Right lung (tissue), 5 donors: Measurements from ENCODE around the gene FOSB. TPM values are rescaled to one million over a fixed set of nuclear protein-coding genes. Genes with fewer than 3 reads are reported as not detected.

ENCODE experiments used
- DNase-seq, 2 donors: peaks; one replicate each; pipeline ENCODE4 v3.0.0-alpha.2; 2013
- polyA plus RNA-seq, 5 donors: library from polyadenylated mRNA; unstranded; fragments of 120-200 nt; gene quantifications; one replicate each; pipeline versions ENCODE4 v1.2.1 to v1.2.3, GENCODE V29; 2013; ENCODE audit warnings: inconsistent platforms in 1 of 5, low replicate concordance in 1 of 5; ENCODE audit not compliant: insufficient read length in 5 of 5, insufficient read depth in 1 of 5

FOSB gene
- polyA plus RNA-seq, 5 donors = 15.5 to 269 (median 169) TPM

DNA sequence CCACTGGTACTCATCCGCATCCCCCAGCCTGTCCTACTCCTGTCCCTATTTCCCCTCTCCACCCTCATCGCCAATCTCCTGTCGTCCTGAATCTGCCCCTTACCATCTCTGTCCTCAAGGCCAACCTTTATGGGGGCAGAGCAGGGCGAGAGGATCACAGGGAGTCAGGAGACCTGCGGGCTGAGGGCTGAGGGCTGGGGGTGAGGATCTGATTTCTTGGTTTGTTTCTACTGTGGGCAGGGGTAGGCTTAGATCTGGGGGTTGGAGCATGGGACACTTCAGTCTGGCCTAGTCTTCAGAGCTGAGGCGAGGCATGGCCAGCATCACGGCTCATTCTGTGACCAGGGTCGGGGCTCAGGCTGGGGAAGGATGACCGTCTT, 27.5 kb upstream of the FOSB start:
- no peak for DNase-seq

GRCh38 chr19:45440873-45441654, 26.7 kb upstream of the FOSB start:
- DNase-seq = no peak

GRCh38 chr19:45442408-45442777, 25.4 kb upstream of the FOSB start:
- no peak for DNase-seq

DNA sequence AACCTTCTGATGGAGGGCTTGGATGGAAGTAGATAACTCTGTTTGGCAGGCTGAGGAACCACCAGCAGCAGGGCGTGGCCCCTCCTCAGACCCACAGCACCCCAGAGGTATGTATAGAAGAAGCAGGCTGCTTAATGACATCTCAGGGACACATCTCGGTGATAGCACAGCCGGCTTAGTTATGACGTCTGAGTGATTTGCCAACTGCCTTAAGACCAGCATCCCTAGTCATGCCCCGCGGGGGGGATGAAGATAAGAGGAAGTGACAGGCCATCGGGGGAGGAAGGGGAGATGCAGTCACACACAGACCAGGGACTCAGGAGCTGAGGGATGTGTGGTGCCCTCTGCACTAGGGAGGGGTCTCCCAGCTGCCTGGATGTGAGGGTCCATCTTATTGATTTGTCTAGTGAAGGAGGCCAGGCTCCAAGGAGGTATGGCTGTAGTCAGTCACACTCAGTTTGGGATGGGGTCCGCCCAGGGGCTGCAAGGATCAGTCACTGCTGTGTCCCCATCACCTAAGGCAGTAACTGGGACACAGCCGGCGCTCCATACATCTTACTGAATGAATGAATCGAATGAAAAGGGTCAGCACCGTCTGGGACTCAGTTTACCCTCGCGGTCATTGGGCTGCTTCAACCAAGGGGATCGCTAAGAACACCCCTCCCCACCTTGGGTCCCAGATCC, 24.9 kb upstream of the FOSB start:
- peak in 1 of 2 donors; percentile 55 for DNase-seq

GRCh38 chr19:45443462-45444317, 24.1 kb upstream of the FOSB start:
- DNase-seq = peak; percentile 94

DNA sequence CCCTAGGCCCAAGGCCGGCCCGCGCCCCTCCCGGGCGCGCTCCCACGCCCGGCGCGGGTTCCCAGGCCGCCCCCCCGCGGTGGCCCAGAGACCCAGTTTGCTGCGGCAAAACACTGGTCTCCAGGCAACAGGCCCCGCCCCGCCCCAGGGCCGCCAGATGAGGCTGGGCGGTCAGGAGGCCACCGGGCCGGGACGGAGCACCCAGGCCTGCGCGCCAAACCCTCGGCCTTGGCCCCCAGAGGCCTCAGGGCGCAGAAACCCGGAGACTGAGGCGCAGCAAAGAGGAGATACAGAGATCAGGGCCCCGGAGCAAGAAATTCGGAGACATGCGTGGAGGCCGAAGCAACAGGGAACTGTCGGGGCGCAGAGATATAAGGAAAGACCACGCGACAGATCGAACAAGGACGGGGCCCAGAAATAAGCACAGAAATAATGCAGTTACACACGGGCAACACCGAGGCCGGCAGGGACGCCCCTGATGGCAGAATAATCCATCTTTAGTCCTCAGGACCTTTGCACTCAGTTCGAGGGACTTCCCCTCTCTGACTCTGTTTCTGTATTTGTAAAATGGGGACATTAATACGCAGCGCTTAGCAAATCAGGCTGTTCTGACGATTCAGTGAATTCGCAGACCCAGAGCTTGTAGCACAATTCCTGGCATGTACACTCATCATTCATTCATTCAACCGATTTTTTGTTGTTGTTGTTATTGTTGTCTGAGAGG, 23.3 kb upstream of the FOSB start:
- peak; percentile 93 to 94 for DNase-seq

DNA sequence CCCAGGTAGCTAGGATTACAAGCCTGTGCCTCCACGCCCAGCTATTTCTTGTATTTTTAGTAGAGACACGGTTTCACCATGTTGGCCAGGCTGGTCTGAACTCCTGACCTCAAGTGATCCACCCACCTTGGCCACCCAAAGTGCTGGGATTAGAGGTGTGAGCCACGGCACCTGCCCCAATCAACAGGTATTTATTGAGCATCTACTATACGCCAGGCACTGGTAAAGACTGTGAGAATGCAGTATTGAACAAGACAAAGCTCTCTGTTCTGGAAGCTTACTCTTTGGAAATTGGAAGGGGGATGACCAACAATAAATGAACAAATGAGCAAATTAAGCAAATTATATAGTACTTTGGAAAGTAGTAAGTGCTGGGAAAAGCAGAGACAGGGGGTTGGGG, 22.7 kb upstream of the FOSB start:
- no peak for DNase-seq

GRCh38 chr19:45446295-45446694, 21.5 kb upstream of the FOSB start:
- DNase-seq = no peak

DNA sequence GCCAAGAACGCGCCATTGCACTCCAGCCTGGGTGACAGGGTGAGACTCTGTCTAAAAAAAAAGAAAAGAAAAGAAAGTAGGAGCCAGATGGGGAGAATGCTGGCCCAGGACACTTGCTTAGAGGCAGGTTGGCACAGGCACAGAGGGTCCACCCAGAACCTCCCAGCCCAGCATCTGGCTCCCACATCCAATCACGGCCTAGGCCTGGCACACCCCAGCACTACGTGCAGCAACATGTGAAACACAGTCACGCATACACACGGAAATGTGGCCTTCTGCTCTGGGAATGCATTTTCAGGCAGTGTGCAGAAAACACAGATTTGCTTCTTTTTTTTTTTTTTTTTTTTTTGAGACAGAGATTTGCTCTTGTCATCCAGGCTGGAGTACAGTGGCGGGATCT, 20.9 kb upstream of the FOSB start:
- DNase-seq = no peak

- DNase-seq = no peak
Observed at GRCh38 chr19:45448425-45448756, 19.4 kb upstream of the FOSB start.

DNA sequence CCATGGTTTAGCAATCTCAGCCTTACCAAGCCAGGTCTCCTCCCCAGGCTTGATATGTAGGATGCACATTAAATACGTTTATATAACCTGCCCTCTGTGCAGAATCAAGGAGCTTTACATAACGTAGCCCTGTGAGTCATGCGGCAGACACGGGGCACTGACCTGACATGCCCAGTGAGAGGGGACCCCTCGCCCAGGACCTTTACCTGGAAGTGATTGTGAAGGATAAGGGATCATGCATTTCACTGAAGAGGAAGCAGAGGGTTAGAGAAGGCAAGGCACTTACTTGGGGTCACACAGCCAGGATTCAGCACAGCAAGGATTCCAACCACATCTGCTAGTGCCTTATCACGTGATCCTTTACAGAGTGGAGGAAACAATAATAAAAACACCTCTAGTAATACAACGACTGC, 18.9 kb upstream of the FOSB start:
- DNase-seq = no peak

- DNase-seq = no peak
Observed at GRCh38 chr19:45450012-45450333, 17.8 kb upstream of the FOSB start.

DNA sequence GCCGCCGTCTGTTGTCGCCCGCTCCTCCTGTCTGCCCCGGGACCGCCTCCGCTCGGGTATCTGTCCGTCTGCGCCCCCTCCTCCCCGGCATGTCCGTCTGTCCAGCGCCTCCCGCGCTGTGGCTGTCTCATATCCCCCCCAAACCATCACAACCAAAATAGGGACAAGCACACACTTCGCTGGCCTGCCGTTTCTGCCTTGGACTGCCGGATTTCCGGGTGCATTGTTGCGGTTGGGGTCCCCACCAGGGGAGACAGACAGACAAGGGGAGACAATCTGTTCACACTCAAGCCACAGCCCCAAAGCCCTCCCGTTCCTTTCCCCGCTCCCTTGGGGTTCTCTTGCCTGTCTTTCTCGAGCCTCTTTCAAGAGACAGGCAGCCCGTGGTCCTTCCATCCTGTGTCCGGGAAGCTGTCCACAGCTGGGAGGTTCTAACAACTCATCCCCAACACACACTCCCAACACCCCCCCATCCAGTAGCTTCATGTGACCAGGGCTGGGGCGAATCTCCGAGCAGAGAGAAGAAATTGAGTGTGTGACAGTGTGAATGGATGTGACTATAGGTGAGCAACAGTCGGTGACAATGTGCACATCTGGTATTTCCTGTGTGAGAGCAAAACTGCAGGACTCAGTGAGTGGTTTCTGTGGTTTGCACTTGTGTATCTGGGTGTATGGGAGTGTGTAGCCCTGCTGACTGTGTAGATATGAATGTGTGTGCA, 16.5 kb upstream of the FOSB start:
- DNase-seq = peak in 1 of 2 donors; percentile 56

DNA sequence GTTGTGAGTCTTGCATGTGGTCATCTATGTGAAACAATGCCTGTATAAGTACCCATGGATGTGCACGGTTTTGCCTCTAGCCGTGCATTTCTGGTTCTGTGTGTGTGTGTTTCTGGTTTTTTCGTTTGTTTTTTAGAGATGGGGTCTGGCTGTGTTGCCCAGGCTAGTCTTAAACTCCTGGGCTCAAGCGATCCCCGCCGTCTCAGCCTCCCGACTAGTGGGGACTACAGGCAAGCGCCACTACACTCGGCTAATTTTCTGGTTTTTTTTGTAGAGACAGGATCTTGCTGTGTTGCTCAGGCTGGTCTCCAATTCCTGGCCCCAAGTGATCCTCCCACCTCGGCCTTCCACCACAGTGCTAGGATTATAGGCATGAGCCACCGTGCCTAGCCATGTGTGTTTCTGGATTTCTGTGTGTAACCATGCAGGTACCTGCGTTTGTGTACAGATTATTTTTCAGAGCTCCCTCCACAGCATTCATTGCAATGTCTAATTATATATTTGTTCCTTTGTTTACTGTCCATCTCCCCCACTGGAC, 15.9 kb upstream of the FOSB start:
- no peak for DNase-seq

DNA sequence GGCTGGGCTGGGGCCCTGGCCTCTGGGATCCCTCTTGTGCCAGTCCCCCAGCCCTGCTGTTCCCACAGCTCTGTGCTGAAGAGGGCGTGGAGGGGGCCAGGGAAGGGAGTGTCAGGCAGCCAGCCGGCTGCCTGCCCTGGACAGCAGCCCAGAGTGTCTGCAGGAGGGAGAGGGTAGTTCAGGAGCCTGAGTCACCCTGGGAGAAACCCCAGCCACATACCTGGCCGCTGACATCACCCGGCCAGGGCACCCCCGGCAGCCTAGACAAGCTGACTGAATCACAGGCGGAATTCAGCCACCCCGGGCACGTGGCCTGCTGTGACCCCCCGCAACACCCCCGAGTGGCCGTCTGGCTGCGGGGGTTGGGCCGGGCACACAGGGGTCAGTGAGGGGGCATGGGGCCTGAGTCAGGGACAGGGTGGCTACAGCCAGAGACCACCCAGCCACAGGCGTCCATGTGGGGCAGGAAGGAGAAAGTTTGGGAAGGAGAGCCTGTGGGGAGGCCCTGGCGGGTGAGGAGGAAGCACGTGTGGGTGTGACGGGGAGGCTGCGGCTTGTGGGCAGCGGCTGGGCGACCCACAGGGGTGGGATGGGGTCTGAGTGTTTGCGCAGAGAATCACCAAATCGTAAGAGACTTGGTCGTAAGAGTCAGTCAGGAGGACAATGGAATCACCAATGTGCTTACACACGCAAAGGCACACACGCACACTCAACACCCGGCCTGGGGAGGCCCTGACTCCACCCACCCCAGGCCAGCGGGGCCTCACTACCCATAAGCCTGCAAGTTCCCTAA, 11.9 kb upstream of the FOSB start:
- peak; percentile 87 to 89 for DNase-seq

DNA sequence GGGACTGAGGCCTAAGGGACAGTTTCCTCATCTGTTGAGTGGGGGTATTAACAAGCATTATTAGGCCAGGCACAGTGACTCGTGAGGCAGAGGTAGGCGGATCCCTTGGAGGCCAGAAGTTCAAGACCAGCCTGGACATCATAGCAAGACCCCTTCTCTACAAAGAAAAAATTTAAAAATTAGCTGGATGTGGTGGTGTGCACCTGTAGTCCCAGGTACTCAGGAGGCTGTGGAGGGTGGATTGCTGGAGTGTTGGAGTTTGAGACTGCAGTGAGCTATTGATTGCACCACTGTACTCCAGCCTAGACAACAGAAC, 11.3 kb upstream of the FOSB start:
- DNase-seq = no peak

DNA sequence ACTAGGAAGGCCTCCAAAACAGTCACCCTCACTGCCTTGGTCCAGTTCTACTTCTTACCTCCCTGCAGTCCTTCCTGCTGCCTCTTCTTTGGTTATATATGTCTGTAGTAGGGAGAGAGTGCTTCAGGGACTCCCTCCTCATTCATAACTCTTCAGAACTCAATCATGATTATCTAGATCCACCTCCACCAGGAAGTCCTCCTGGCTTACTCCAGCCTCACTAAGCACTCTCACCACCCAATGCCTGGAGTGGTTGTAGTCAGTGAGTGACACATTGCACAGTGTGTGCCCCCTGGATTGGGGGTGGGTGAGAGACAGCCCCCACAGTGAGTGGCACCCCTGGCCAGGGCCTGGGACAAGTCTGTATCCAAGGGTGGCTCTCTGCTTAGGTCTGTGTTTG, 10.0 kb upstream of the FOSB start:
- DNase-seq = no peak

DNA sequence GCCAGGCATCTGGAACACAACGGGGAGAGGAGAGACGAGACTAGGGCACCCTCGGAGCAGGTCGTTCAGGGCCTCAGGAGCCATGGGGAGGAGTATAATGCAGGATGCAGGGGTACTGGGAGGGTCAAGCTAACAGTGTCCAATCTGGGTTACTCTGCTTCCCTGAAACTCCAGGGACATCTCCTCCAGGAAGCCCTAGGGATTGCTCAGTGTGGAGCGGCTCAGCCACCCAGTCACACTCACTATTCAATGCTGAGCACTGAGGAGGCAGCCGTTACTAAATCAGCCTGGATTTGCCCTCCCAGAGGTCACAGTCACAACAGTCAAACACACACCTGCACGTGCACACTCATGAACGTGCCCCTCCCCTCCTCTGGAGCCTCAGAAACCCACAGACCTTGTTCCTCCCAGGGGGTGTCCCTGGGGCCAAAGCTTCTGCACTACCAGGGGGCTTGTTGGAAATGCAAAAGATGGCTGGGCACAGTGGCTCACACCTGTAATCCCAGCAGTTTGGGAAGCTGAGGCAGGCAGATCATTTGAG, 6.9 kb upstream of the FOSB start:
- no peak for DNase-seq

- no peak for DNase-seq
Observed at GRCh38 chr19:45462174-45462573, 5.6 kb upstream of the FOSB start.

- DNase-seq = no peak
Observed at GRCh38 chr19:45463241-45463640, 4.6 kb upstream of the FOSB start.
